ENCODE data around the gene SLC38A2.

- TF ChIP-seq POLR2A (IDR thresholded peaks at IDR 0.05) (no peak), CTCF (IDR thresholded peaks at IDR 0.05) (no peak), POLR2AphosphoS5 (IDR thresholded peaks at IDR 0.05) (no peak)
Observed at GRCh38 chr12:46384451-46385309, 12.1 kb upstream of the SLC38A2 start.
